SU-DHL-6 (cell line): Measurements from ENCODE around the gene BOLA3.

Experiments
- H2AFZ ChIP-seq: fragments of 200-600 bp; sonication (generic); 2 replicates; pipeline ENCODE4 v1.6.1; 2014; ENCODE audit warnings: low read depth, mild to moderate bottlenecking, moderate library complexity, mixed read lengths, antibody characterized with exemption, low read length; ENCODE audit not compliant: severe bottlenecking
- H3F3A ChIP-seq: fragments of 200-600 bp; shearing (Covaris generic); 2 replicates; pipeline ENCODE4 v1.6.0; 2016; ENCODE audit warnings: antibody characterized with exemption, mild to moderate bottlenecking; ENCODE audit not compliant: insufficient read depth
- H3K27ac ChIP-seq: fragments of 200-600 bp; sonication (generic); 2 replicates; pipeline ENCODE4 v1.5.1; 2016; ENCODE audit warnings: low read depth, mild to moderate bottlenecking, low read length, moderate library complexity, mixed read lengths
- H3K27me3 ChIP-seq: fragments of 200-600 bp; sonication (generic), shearing (Covaris generic); 2 replicates; pipeline ENCODE4 v1.6.0; 2014; ENCODE audit warnings: mild to moderate bottlenecking, low read length
- H3K36me3 ChIP-seq: fragments of 200-600 bp; sonication (generic); 2 replicates; pipeline ENCODE4 v1.6.1; 2014; ENCODE audit warnings: mild to moderate bottlenecking, low read length, mixed read lengths
- H3K4me2 ChIP-seq: fragments of 300-600, 200-600 bp; shearing (Covaris generic), sonication (generic); 2 replicates; pipeline ENCODE4 v1.6.0; 2014; ENCODE audit warnings: low read length, low read depth, mild to moderate bottlenecking; ENCODE audit not compliant: poor library complexity, severe bottlenecking
- H3K4me3 ChIP-seq: fragments of 200-600 bp; sonication (generic); 2 replicates; pipeline ENCODE4 v1.5.1; 2014; ENCODE audit warnings: antibody characterized with exemption, low read length, mild to moderate bottlenecking, mixed read lengths; ENCODE audit not compliant: insufficient read depth, poor library complexity, severe bottlenecking
- H3K79me2 ChIP-seq: fragments of 200-600 bp; sonication (generic); 2 replicates; pipeline ENCODE4 v1.6.1; 2014; ENCODE audit warnings: mild to moderate bottlenecking, low read length, moderate library complexity; ENCODE audit not compliant: insufficient read depth
- H3K9ac ChIP-seq: fragments of 200-600 bp; sonication (generic); 2 replicates; pipeline ENCODE4 v1.7.0; 2014; ENCODE audit warnings: mild to moderate bottlenecking, low read length
- H3K9me2 ChIP-seq: fragments of 200-600 bp; sonication (generic); replicated peaks from 2 replicates; pipeline ENCODE4 v1.6.1; 2014; ENCODE audit warnings: low read length; ENCODE audit not compliant: insufficient read depth
- H3K9me3 ChIP-seq: fragments of 200-600 bp; sonication (generic); 2 replicates; pipeline ENCODE4 v1.6.1; 2014; ENCODE audit warnings: low read length, mixed read lengths; ENCODE audit not compliant: insufficient read depth
- H4K20me1 ChIP-seq: fragments of 200-600 bp; sonication (generic); 2 replicates; pipeline ENCODE4 v1.6.1; 2014; ENCODE audit warnings: low read depth, mild to moderate bottlenecking, antibody characterized with exemption, low read length, moderate library complexity, mixed read lengths
- EZH2phosphoT487 ChIP-seq: fragments of 200-600 bp; sonication (generic), shearing (Covaris generic); conservative IDR thresholded peaks from 2 replicates; pipeline ENCODE4 v1.6.1; 2018; ENCODE audit warnings: mild to moderate bottlenecking, antibody characterized with exemption, low read length, moderate library complexity, mixed read lengths
- TF ChIP-seq, protein P1 (sequence below): fragments of 200-600 bp; sonication (generic); IDR thresholded peaks from one replicate; pipeline ENCODE4 v1.5.1; 2017; ENCODE audit warnings: antibody characterized with exemption, mild to moderate bottlenecking, low read length, moderate library complexity; ENCODE audit not compliant: insufficient read depth, poor library complexity, severe bottlenecking

Gene BOLA3

DNA sequence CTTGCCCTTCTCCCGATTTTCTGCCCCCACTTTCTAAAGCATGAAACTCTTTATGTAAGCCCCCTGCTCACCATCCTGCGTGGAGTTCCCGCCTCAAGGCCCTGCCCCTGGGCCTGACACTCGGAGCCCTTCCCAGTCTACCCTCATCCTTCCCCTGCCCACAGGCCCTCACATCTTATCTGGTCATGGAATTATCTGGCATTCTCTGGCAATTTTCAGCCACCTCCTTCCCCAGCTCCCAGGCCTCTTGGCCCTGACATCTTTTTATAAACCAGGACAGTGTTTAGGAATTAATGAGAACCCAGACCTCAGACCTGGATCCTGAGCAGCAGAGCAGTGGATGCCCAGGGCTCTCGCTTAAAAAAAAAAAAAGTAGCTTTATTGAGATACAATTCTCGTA lies 61.7 kb downstream of the BOLA3 start:
- H3K79me2 ChIP-seq = no peaks in the 10 kb centered on the region
- no peak overlapping the region for H3K27ac ChIP-seq
- TF ChIP-seq, protein P1, sequence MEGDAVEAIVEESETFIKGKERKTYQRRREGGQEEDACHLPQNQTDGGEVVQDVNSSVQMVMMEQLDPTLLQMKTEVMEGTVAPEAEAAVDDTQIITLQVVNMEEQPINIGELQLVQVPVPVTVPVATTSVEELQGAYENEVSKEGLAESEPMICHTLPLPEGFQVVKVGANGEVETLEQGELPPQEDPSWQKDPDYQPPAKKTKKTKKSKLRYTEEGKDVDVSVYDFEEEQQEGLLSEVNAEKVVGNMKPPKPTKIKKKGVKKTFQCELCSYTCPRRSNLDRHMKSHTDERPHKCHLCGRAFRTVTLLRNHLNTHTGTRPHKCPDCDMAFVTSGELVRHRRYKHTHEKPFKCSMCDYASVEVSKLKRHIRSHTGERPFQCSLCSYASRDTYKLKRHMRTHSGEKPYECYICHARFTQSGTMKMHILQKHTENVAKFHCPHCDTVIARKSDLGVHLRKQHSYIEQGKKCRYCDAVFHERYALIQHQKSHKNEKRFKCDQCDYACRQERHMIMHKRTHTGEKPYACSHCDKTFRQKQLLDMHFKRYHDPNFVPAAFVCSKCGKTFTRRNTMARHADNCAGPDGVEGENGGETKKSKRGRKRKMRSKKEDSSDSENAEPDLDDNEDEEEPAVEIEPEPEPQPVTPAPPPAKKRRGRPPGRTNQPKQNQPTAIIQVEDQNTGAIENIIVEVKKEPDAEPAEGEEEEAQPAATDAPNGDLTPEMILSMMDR = no peak
- TF ChIP-seq EZH2phosphoT487 = no peak
- H4K20me1 ChIP-seq = no peaks in the 10 kb centered on the region
- no peaks in the 10 kb centered on the region for H3K27me3 ChIP-seq
- no peak overlapping the region for H3K9ac ChIP-seq
- H2AFZ ChIP-seq = no peak overlapping the region
- H3K4me3 ChIP-seq = no peak overlapping the region
- H3K4me2 ChIP-seq = no peak overlapping the region
- H3K9me2 ChIP-seq = no peaks in the 10 kb centered on the region
- no peaks in the 10 kb centered on the region for H3F3A ChIP-seq
- no peaks in the 10 kb centered on the region; the same call in 1 of the 2 replicates for H3K36me3 ChIP-seq
- no peaks in the 10 kb centered on the region for H3K9me3 ChIP-seq
